ENCODE results near the gene DENND1A.

Gene DENND1A

DNA sequence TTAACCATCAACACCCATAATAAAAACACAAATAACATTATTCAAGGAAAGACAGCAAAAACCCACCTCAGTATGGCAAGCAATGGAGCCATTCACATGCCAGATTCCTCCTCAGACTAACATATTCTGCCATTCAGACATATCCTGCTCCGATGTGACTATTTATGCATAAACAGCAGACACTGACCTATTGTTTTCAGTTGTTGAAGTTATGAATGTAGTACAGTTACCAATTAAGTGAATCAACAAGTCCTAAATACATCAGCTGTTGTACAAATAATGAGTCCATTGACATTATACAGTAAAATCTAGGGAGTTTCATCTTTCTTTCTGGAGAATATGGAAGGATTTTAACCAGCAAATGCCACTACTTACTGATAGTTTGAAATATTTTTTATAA, 131.7 kb downstream of the DENND1A start:
- Histone ChIP-seq H3K9ac (ENCODE audit: low read depth, low read length, poor library complexity, severe bottlenecking) (no peak overlapping the region), H3K4me2 (ENCODE audit: low read depth, low read length, poor library complexity, severe bottlenecking) (no peak overlapping the region), H3F3A (ENCODE audit: low read depth) (no peaks in the 10 kb centered on the region), H2AFZ (ENCODE audit: low read length) (no peak overlapping the region), H3K9me3 (ENCODE audit: insufficient read depth, low read depth, low read length) (no peaks in the 10 kb centered on the region), H3K9me2 (replicated peaks; ENCODE audit: low read depth, low read length) (no peaks in the 10 kb centered on the region), H3K36me3 (ENCODE audit: insufficient read depth, low read length) (no peaks in the 10 kb centered on the region), H3K27me3 (ENCODE audit: insufficient read depth, low read length, poor library complexity, severe bottlenecking) (no peaks in the 10 kb centered on the region), H4K20me1 (ENCODE audit: insufficient read depth, low read length, poor library complexity, severe bottlenecking) (no peaks in the 10 kb centered on the region), H3K4me3 (ENCODE audit: low read length, poor library complexity, severe bottlenecking) (no peak overlapping the region), H3K4me1 (ENCODE audit: insufficient read depth, low read length, poor library complexity, severe bottlenecking) (peaks cover 12% of the 10 kb centered on the region), H3K79me2 (ENCODE audit: insufficient read depth, low read length) (no peaks in the 10 kb centered on the region)
- TF ChIP-seq EZH2phosphoT487 (IDR thresholded peaks at IDR 0.05; ENCODE audit: borderline replicate concordance), result no peak
- TF ChIP-seq, protein P1, sequence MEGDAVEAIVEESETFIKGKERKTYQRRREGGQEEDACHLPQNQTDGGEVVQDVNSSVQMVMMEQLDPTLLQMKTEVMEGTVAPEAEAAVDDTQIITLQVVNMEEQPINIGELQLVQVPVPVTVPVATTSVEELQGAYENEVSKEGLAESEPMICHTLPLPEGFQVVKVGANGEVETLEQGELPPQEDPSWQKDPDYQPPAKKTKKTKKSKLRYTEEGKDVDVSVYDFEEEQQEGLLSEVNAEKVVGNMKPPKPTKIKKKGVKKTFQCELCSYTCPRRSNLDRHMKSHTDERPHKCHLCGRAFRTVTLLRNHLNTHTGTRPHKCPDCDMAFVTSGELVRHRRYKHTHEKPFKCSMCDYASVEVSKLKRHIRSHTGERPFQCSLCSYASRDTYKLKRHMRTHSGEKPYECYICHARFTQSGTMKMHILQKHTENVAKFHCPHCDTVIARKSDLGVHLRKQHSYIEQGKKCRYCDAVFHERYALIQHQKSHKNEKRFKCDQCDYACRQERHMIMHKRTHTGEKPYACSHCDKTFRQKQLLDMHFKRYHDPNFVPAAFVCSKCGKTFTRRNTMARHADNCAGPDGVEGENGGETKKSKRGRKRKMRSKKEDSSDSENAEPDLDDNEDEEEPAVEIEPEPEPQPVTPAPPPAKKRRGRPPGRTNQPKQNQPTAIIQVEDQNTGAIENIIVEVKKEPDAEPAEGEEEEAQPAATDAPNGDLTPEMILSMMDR (conservative IDR thresholded peaks at IDR 0.05; ENCODE audit: low read length), result no peak

DNA sequence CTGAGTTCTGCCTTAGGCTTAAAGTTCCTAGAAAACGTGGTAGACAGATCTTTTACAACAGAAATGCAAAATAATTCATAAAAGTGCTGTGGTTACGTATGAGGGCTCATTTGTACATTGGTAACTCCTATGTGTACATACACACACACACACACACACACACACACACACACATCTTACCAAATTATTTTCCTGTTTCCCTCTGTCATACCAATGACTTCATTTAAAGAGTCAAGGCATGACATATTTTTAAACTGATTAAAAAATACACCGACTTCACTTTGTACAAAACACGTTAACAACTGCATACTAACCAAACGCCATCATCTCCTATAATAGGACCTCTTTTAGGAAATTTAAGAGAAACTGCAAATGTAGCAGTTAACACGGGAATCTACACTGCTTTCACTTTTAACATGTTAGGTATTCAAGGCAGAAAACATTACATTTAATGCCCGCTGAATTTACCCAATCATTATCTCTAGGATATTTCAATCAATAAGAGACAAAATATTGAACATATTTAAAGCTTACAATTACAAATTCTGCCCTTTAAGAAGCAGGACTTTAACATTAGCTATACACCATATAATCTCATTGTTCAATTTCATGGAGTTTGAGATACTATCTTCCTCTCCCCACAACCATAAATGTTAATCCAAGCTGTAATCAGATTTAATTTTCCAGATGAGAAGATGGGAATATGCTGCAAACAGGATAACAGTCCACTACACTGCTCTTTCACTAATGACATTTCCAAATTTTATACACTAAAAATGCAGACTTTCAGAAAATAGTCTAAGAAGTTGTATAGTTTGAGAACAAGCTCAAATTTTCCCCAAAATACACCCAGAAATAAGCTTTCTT, 133.1 kb downstream of the DENND1A start:
- H3K4me2 ChIP-seq (ENCODE audit: low read depth, low read length, poor library complexity, severe bottlenecking), result peak overlapping the region; percentile 51
- no peak overlapping the region for H3K9ac ChIP-seq (ENCODE audit: low read depth, low read length, poor library complexity, severe bottlenecking)
- peak overlapping the region; percentile 39 for H3K4me3 ChIP-seq (ENCODE audit: low read length, poor library complexity, severe bottlenecking)
- no peak overlapping the region for H2AFZ ChIP-seq (ENCODE audit: low read length)
- H3K9me3 ChIP-seq (ENCODE audit: insufficient read depth, low read depth, low read length), result no peaks in the 10 kb centered on the region
- no peak for TF ChIP-seq EZH2phosphoT487 (IDR thresholded peaks at IDR 0.05; ENCODE audit: borderline replicate concordance)
- TF ChIP-seq, protein P1 (conservative IDR thresholded peaks at IDR 0.05; ENCODE audit: low read length), result no peak
- no peaks in the 10 kb centered on the region for H3K79me2 ChIP-seq (ENCODE audit: insufficient read depth, low read length)
- no peaks in the 10 kb centered on the region for H3K27me3 ChIP-seq (ENCODE audit: insufficient read depth, low read length, poor library complexity, severe bottlenecking)
- H3F3A ChIP-seq (ENCODE audit: low read depth), result no peaks in the 10 kb centered on the region
- H4K20me1 ChIP-seq (ENCODE audit: insufficient read depth, low read length, poor library complexity, severe bottlenecking), result no peaks in the 10 kb centered on the region
- no peaks in the 10 kb centered on the region for H3K36me3 ChIP-seq (ENCODE audit: insufficient read depth, low read length)
- H3K4me1 ChIP-seq (ENCODE audit: insufficient read depth, low read length, poor library complexity, severe bottlenecking), result peaks cover 9% of the 10 kb centered on the region
- no peaks in the 10 kb centered on the region for H3K9me2 ChIP-seq (replicated peaks; ENCODE audit: low read depth, low read length)

DNA sequence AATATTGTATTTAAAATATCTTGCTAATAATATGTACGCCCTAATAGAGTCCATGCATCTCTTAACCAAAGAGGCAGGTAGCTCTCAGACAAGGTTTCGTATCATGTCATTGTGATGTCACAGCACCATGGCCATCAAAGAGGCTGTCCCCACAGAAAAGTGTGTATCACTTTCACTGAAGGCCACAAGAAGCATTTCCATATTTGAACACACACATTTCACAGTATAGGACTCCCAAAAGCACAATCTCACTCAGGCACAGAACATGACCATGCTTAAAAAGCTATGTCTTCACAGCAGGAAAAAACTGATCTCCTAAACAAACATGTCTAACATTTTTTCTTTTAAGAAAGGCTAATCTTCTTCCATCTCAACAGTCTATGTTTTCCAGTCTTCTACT, 133.8 kb downstream of the DENND1A start:
- TF ChIP-seq EZH2phosphoT487 (IDR thresholded peaks at IDR 0.05; ENCODE audit: borderline replicate concordance), result no peak
- TF ChIP-seq, protein P1 (conservative IDR thresholded peaks at IDR 0.05; ENCODE audit: low read length), result no peak
- Histone ChIP-seq H4K20me1 (ENCODE audit: insufficient read depth, low read length, poor library complexity, severe bottlenecking) (no peaks in the 10 kb centered on the region), H3K4me3 (ENCODE audit: low read length, poor library complexity, severe bottlenecking) (no peak overlapping the region)

More for the DNA sequence above, 133.8 kb downstream of the DENND1A start:
- Histone ChIP-seq H3K4me1 (ENCODE audit: insufficient read depth, low read length, poor library complexity, severe bottlenecking) (peaks cover 9% of the 10 kb centered on the region), H3F3A (ENCODE audit: low read depth) (no peaks in the 10 kb centered on the region), H3K9me3 (ENCODE audit: insufficient read depth, low read depth, low read length) (no peaks in the 10 kb centered on the region), H3K9me2 (replicated peaks; ENCODE audit: low read depth, low read length) (no peaks in the 10 kb centered on the region), H3K36me3 (ENCODE audit: insufficient read depth, low read length) (no peaks in the 10 kb centered on the region), H3K27me3 (ENCODE audit: insufficient read depth, low read length, poor library complexity, severe bottlenecking) (no peaks in the 10 kb centered on the region), H3K9ac (ENCODE audit: low read depth, low read length, poor library complexity, severe bottlenecking) (no peak overlapping the region), H3K4me2 (ENCODE audit: low read depth, low read length, poor library complexity, severe bottlenecking) (peak overlapping the region; percentile 51), H2AFZ (ENCODE audit: low read length) (no peak overlapping the region), H3K79me2 (ENCODE audit: insufficient read depth, low read length) (no peaks in the 10 kb centered on the region)
